ENCODE measurements around the gene MRPL17.

Gene MRPL17

DNA sequence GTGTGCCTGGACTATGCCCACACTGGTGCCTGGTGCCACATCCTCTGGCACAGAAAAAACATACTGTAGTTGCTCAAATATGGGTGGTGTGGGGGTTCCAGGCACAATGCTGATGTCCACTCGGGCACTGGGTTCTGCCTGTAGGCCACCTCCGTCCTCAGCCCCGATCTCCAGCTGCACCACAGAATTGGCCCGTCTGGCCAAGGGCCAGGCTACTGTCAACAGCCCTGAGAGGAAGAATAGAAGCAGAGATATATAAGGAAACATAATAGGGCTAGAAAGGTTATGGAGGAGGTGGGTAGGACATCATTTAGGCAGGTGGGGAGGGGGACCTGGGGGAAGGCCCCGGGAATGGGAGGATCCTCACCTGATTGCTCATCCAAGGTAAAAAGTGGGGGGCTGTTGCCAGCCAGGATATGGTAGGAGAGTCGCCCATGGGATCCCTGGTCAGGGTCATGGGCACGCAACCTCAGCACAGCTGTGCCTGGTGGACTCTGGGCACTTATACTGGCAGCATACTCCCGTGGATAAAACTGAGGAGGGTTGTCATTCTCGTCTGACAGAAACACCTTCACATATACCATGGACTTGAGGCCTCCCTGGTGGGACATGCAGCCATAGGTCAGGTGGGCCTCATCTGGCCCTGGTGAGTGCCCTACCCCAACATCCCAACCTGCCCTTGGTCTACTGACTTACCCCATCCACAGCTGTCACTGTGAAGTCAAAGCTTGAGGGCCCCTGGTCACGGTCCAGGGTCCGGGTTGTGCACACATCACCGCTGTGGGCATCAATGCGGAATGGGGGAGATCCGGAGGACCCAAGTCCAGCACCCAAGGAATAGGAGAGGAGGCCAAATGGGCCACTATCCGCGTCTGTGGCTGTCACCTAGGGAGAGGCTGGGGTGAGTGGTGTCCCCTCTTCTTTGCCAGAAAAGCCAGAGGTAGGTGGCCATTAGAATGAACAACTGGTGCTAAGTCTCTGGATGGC lies 49.4 kb downstream of the MRPL17 start:
- no peak for DNase-seq (ENCODE audit: low read depth in 2 of 2)

- DNase-seq (ENCODE audit: low read depth in 2 of 2): no peak
Measured at GRCh38 chr11:6632116-6633073, 50.7 kb downstream of the MRPL17 start.

- no peak for DNase-seq (ENCODE audit: low read depth in 2 of 2)
Measured at GRCh38 chr11:6631361-6631890, 51.7 kb downstream of the MRPL17 start.

GRCh38 chr11:6630632-6631291 lies 52.4 kb downstream of the MRPL17 start:
- DNase-seq (ENCODE audit: low read depth in 2 of 2): no peak

All from stimulated activated CD8-positive, alpha-beta memory T cell treated with anti-CD3 and anti-CD28 coated beads, Interleukin-7, amount 100 ng/mL, for 4 hours (primary cell).